Stomach (tissue), 4 donors: Measurements from ENCODE around the gene LAMC1.

Experiments
- POLR2AphosphoS5 ChIP-seq, 3 donors: sonication (generic); formaldehyde crosslinking; IDR thresholded peaks; one replicate each; pipeline ENCODE4 v1.6.1; 2016; ENCODE audit warnings: antibody characterized with exemption in 3 of 3
- TF ChIP-seq, protein P1 (sequence below), 7 experiments: fragments of 450-650 bp in 4 of 7; fragments of 200-600 bp in 3 of 7; sonication (generic) in 3 of 7; IDR thresholded peaks; one replicate each; pipeline ENCODE4 v1.5.1; 2016 to 2019; ENCODE audit warnings: antibody characterized with exemption in 7 of 7, control low read depth in 2 of 7, mild to moderate bottlenecking in 1 of 7

DNA sequence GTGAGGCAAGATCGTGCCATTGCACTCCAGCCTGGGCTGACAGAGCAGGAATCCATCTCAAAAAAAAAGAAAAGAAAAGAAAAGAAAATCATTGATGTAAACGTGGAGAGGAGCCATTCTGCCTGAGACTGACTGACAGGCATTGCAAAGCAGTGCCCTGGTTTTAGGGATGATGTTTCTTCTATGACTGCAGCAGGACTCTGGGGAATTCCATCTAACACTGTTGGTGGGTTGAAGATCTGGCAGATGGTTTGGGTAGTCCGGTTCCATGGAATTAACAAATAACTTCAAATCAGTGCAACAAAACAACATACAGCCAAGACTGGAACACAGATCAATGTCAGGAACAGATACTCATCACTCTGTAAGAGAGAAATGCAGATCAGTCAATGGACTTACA, 145.1 kb downstream of the LAMC1 start:
- TF ChIP-seq, protein P1, sequence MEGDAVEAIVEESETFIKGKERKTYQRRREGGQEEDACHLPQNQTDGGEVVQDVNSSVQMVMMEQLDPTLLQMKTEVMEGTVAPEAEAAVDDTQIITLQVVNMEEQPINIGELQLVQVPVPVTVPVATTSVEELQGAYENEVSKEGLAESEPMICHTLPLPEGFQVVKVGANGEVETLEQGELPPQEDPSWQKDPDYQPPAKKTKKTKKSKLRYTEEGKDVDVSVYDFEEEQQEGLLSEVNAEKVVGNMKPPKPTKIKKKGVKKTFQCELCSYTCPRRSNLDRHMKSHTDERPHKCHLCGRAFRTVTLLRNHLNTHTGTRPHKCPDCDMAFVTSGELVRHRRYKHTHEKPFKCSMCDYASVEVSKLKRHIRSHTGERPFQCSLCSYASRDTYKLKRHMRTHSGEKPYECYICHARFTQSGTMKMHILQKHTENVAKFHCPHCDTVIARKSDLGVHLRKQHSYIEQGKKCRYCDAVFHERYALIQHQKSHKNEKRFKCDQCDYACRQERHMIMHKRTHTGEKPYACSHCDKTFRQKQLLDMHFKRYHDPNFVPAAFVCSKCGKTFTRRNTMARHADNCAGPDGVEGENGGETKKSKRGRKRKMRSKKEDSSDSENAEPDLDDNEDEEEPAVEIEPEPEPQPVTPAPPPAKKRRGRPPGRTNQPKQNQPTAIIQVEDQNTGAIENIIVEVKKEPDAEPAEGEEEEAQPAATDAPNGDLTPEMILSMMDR (IDR thresholded peaks at IDR 0.05), result no peak
- TF ChIP-seq POLR2AphosphoS5 (IDR thresholded peaks at IDR 0.05), result no peak
